H1 (cell line): Measurements from ENCODE around the gene TASP1. TPM values are rescaled to one million over a fixed set of nuclear protein-coding genes. Genes with fewer than 3 reads are reported as not detected.

Experiments used
- CEBPB ChIP-seq: IDR thresholded peaks from 2 replicates; pipeline ENCODE4 v1.6.1; 2012; ENCODE audit warnings: low read depth, low read length
- CREB1 ChIP-seq: IDR thresholded peaks from 2 replicates; pipeline ENCODE4 v1.6.1; 2012; ENCODE audit warnings: inconsistent platforms
- EGR1 ChIP-seq: IDR thresholded peaks from 2 replicates; pipeline ENCODE4 v1.6.1; 2011; ENCODE audit warnings: low read depth, low read length, borderline replicate concordance
- EP300 ChIP-seq, 2 experiments: IDR thresholded peaks; 1 replicate in 1 of 2; 2 replicates in 1 of 2; pipeline ENCODE4 v1.6.1; 2011 to 2012; ENCODE audit warnings: low read depth in 2 of 2, low read length in 2 of 2, mild to moderate bottlenecking in 2 of 2, borderline replicate concordance in 1 of 2, inconsistent platforms in 1 of 2, moderate library complexity in 1 of 2
- JUN ChIP-seq: IDR thresholded peaks from 2 replicates; pipeline ENCODE4 v1.6.1; 2011; ENCODE audit warnings: low read depth, mild to moderate bottlenecking, improper control_type of control experiment, low read length
- RNF2 ChIP-seq: fragments of 200-900, 300-1000 bp; sonication (generic); IDR thresholded peaks from 2 replicates; pipeline ENCODE4 v1.7.1; 2016; ENCODE audit warnings: borderline replicate concordance, low read depth, mild to moderate bottlenecking, antibody characterized with exemption, low read length; ENCODE audit not compliant: poor library complexity, severe bottlenecking; ENCODE audit errors: missing control alignments
- SIN3A ChIP-seq, 2 experiments: IDR thresholded peaks in 1 of 2; conservative IDR thresholded peaks in 1 of 2; 2 replicates each; pipeline ENCODE4 v1.6.1; 2011 to 2012; ENCODE audit warnings: low read length in 2 of 2, improper control_type of control experiment in 1 of 2, low read depth in 1 of 2, mild to moderate bottlenecking in 1 of 2
- SP1 ChIP-seq: IDR thresholded peaks from 2 replicates; pipeline ENCODE4 v1.6.1; 2011; ENCODE audit warnings: low read depth, low read length
- SUZ12 ChIP-seq: fragments of 200-600 bp; sonication (generic); IDR thresholded peaks from 2 replicates; pipeline ENCODE4 v1.6.1; 2012; ENCODE audit warnings: mild to moderate bottlenecking, inconsistent platforms, low read length, moderate library complexity, mixed read lengths
- polyA plus RNA-seq, 7 experiments: library from polyadenylated mRNA; depleted of rRNA in 3 of 7; stranded (reverse) in 5 of 7; unstranded in 2 of 7; fragments of >200 nt in 5 of 7; fragments of 200-250 nt in 2 of 7; gene quantifications; 1 replicate in 5 of 7; 2 replicates in 1 of 7; 4 replicates in 1 of 7; pipeline versions ENCODE4 v1.2.1 to v1.2.3, GENCODE V29; 2011 to 2013; ENCODE audit warnings: missing spikeins in 2 of 7, mixed read lengths in 2 of 7
- total RNA-seq: library from RNA; stranded (reverse); fragmentation: NEBNext Ultra II Directional; extraction: Animal tissue kit (Norgen Biotek cat#: 25700); gene quantifications from 2 replicates; pipeline ENCODE4 v1.2.1, GENCODE V29; 2021
- TF ChIP-seq, protein P1 (sequence below): fragments of 300-600 bp; sonication (generic); IDR thresholded peaks from 2 replicates; pipeline ENCODE4 v1.7.1; 2012; ENCODE audit warnings: low read length, moderate library complexity, mild to moderate bottlenecking, inconsistent platforms; ENCODE audit not compliant: insufficient replicate concordance
- TF ChIP-seq, protein P2 (sequence below): IDR thresholded peaks from 2 replicates; pipeline ENCODE4 v1.6.1; 2012; ENCODE audit warnings: inconsistent platforms

The TASP1 gene
- total and polyA plus RNA-seq, 2 of the 8 experiments (the other 6 are each of a cell fraction or from before 2014, with no cell fraction given), result 4.5 to 10.9 TPM

DNA sequence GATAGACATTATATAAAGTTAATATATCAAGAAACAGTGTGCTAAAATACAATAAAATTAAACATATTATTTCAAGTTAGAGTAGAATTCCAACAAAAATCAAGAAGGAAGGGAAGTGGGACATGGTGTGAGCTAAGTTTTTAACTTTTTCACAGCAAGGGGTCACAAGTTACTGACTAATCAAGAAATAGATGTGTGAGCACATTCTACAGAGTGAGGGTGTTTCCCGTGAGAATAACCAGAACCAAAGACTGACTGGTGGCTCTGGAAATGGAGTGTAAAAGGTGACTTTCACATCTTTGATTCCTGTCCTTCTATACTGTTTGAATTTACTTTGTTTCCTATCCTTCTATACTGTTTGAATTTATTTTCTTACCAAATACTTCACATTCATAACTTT, 206.6 kb downstream of the TASP1 start (continued):
- TF ChIP-seq, protein P1, sequence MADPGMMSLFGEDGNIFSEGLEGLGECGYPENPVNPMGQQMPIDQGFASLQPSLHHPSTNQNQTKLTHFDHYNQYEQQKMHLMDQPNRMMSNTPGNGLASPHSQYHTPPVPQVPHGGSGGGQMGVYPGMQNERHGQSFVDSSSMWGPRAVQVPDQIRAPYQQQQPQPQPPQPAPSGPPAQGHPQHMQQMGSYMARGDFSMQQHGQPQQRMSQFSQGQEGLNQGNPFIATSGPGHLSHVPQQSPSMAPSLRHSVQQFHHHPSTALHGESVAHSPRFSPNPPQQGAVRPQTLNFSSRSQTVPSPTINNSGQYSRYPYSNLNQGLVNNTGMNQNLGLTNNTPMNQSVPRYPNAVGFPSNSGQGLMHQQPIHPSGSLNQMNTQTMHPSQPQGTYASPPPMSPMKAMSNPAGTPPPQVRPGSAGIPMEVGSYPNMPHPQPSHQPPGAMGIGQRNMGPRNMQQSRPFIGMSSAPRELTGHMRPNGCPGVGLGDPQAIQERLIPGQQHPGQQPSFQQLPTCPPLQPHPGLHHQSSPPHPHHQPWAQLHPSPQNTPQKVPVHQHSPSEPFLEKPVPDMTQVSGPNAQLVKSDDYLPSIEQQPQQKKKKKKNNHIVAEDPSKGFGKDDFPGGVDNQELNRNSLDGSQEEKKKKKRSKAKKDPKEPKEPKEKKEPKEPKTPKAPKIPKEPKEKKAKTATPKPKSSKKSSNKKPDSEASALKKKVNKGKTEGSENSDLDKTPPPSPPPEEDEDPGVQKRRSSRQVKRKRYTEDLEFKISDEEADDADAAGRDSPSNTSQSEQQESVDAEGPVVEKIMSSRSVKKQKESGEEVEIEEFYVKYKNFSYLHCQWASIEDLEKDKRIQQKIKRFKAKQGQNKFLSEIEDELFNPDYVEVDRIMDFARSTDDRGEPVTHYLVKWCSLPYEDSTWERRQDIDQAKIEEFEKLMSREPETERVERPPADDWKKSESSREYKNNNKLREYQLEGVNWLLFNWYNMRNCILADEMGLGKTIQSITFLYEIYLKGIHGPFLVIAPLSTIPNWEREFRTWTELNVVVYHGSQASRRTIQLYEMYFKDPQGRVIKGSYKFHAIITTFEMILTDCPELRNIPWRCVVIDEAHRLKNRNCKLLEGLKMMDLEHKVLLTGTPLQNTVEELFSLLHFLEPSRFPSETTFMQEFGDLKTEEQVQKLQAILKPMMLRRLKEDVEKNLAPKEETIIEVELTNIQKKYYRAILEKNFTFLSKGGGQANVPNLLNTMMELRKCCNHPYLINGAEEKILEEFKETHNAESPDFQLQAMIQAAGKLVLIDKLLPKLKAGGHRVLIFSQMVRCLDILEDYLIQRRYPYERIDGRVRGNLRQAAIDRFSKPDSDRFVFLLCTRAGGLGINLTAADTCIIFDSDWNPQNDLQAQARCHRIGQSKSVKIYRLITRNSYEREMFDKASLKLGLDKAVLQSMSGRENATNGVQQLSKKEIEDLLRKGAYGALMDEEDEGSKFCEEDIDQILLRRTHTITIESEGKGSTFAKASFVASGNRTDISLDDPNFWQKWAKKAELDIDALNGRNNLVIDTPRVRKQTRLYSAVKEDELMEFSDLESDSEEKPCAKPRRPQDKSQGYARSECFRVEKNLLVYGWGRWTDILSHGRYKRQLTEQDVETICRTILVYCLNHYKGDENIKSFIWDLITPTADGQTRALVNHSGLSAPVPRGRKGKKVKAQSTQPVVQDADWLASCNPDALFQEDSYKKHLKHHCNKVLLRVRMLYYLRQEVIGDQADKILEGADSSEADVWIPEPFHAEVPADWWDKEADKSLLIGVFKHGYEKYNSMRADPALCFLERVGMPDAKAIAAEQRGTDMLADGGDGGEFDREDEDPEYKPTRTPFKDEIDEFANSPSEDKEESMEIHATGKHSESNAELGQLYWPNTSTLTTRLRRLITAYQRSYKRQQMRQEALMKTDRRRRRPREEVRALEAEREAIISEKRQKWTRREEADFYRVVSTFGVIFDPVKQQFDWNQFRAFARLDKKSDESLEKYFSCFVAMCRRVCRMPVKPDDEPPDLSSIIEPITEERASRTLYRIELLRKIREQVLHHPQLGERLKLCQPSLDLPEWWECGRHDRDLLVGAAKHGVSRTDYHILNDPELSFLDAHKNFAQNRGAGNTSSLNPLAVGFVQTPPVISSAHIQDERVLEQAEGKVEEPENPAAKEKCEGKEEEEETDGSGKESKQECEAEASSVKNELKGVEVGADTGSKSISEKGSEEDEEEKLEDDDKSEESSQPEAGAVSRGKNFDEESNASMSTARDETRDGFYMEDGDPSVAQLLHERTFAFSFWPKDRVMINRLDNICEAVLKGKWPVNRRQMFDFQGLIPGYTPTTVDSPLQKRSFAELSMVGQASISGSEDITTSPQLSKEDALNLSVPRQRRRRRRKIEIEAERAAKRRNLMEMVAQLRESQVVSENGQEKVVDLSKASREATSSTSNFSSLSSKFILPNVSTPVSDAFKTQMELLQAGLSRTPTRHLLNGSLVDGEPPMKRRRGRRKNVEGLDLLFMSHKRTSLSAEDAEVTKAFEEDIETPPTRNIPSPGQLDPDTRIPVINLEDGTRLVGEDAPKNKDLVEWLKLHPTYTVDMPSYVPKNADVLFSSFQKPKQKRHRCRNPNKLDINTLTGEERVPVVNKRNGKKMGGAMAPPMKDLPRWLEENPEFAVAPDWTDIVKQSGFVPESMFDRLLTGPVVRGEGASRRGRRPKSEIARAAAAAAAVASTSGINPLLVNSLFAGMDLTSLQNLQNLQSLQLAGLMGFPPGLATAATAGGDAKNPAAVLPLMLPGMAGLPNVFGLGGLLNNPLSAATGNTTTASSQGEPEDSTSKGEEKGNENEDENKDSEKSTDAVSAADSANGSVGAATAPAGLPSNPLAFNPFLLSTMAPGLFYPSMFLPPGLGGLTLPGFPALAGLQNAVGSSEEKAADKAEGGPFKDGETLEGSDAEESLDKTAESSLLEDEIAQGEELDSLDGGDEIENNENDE, result no peak
- no peak for TF ChIP-seq SUZ12
- no peak for TF ChIP-seq JUN
- no peak for TF ChIP-seq RNF2
- TF ChIP-seq EP300 (IDR thresholded peaks at IDR 0.05; ENCODE audit: borderline replicate concordance in 1 of 2, low read depth in 2 of 2, low read length in 2 of 2), result no peak
- TF ChIP-seq SP1, result no peak
- TF ChIP-seq EGR1, result no peak
- TF ChIP-seq CEBPB, result no peak
- no peak for TF ChIP-seq CREB1
- TF ChIP-seq, protein P2, sequence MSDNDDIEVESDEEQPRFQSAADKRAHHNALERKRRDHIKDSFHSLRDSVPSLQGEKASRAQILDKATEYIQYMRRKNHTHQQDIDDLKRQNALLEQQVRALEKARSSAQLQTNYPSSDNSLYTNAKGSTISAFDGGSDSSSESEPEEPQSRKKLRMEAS, result no peak
- no peak for TF ChIP-seq SIN3A (conservative IDR thresholded peaks at IDR 0.05 in 1 of 2, IDR thresholded peaks at IDR 0.05 in 1 of 2; ENCODE audit: low read depth in 1 of 2, low read length in 2 of 2)
